ENCODE results near the gene WNT3. TPM values are rescaled to one million over a fixed set of nuclear protein-coding genes. Genes with fewer than 3 reads are reported as not detected.

WNT3 gene
- polyA plus RNA-seq, 4 donors, result 1.4 to 2.3 (median 1.8) TPM

DNA sequence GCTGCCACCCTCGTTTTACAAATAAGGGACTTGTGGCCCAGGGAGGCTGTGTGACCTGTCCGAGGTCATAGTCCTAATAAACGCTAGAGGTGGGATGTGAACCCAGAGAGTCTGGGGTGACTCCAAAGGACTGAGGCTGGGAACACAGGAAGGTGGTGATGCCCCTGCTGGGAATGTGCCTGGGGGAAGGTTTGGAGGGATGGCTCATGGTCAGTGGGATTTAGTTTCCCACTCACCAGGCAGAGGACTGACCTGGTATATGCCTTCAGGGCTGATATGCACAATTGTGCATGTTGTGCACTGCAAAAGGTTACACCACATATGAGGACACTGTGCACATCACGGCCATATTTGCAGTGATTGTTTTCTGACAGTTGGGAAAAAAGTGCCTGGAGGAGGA is 19.0 kb upstream of the WNT3 start:
- DNase-seq (ENCODE audit: low read depth in 4 of 4, low spot score in 2 of 4), result no peak

GRCh38 chr17:46836500-46836899 is 18.0 kb upstream of the WNT3 start:
- no peak for DNase-seq (ENCODE audit: low read depth in 4 of 4, low spot score in 2 of 4)

- DNase-seq (ENCODE audit: low read depth in 4 of 4, low spot score in 2 of 4), result no peak
Observed at GRCh38 chr17:46834846-46835245, 16.4 kb upstream of the WNT3 start.

GRCh38 chr17:46833840-46834208 is 15.3 kb upstream of the WNT3 start:
- no peak for DNase-seq (ENCODE audit: low read depth in 4 of 4, low spot score in 2 of 4)

GRCh38 chr17:46832945-46833839 is 14.7 kb upstream of the WNT3 start:
- DNase-seq (ENCODE audit: low read depth in 4 of 4, low spot score in 2 of 4), result no peak

GRCh38 chr17:46832331-46832821 is 13.9 kb upstream of the WNT3 start:
- DNase-seq (ENCODE audit: low read depth in 4 of 4, low spot score in 2 of 4), result no peak

DNA sequence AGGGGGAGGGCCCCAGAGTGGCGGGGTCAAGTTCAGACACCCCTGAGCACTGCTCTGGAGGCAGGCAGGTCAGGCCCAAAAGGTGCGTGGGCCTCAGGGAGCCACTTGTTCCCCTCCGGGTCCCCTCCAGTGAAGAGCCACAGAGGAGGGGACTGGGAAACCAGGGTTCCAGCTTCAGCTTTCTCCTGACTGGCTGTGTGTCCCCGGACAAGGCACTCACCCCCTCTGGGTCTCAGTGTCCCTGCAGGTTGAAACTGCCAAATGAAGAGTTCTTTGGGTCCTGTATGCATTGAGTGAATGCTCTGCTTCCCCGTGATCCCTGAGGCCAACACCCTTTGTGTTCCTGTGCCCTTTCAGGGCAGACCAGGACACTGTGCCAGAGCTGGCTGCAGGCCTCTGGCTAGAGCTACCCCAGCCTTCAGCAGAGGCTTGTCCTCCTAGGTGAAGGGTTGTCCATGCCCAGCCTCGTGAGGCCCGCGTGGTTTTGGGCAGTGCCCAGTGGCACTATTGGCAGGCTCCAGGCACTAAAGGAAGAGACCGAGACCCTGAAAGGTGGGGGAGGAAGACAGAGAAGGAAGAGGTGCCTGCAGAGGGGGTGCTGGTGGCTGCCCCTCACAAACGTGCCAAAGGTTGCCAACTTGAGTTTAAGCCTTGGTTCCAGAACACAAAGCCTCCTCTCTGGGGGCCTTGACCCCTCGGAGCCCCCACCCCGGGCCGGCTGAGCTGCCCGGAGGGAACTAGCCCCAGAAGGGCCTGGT is 13.3 kb upstream of the WNT3 start:
- DNase-seq (ENCODE audit: low read depth in 4 of 4, low spot score in 2 of 4), result no peak

GRCh38 chr17:46827274-46827673 is 8.8 kb upstream of the WNT3 start:
- DNase-seq (ENCODE audit: low read depth in 4 of 4, low spot score in 2 of 4), result no peak

- no peak for DNase-seq (ENCODE audit: low read depth in 4 of 4, low spot score in 2 of 4)
Observed at GRCh38 chr17:46826116-46826515, 7.6 kb upstream of the WNT3 start.

- no peak for DNase-seq (ENCODE audit: low read depth in 4 of 4, low spot score in 2 of 4)
Observed at GRCh38 chr17:46823657-46824056, 5.2 kb upstream of the WNT3 start.

DNA sequence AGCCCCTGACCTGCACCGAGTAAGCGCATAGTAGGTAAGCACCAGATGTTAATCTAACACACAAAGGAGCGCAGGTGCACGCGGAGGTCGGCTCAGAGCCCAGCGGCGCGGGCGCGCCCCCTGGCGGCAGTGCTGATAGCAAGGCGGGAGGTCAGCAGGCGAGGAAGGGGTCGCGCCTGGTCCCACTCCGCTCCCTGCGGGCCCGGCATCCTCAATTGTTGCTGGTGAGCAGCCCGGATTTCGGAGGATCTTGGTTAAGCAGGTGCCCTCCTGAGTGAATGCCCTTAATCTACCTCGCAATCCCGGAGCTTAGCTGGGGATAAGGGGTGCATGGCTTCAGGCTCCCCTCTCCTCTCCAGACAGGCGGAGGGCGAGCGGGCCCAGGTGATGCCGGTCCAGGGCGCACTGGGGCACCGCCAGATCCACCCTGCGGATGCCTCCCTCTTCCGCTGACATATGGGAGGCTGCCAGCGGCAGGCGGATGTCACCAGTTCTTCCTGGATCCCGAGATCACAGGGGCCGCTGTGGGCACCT is 4.0 kb upstream of the WNT3 start:
- no peak for DNase-seq (ENCODE audit: low read depth in 4 of 4, low spot score in 2 of 4)

DNA sequence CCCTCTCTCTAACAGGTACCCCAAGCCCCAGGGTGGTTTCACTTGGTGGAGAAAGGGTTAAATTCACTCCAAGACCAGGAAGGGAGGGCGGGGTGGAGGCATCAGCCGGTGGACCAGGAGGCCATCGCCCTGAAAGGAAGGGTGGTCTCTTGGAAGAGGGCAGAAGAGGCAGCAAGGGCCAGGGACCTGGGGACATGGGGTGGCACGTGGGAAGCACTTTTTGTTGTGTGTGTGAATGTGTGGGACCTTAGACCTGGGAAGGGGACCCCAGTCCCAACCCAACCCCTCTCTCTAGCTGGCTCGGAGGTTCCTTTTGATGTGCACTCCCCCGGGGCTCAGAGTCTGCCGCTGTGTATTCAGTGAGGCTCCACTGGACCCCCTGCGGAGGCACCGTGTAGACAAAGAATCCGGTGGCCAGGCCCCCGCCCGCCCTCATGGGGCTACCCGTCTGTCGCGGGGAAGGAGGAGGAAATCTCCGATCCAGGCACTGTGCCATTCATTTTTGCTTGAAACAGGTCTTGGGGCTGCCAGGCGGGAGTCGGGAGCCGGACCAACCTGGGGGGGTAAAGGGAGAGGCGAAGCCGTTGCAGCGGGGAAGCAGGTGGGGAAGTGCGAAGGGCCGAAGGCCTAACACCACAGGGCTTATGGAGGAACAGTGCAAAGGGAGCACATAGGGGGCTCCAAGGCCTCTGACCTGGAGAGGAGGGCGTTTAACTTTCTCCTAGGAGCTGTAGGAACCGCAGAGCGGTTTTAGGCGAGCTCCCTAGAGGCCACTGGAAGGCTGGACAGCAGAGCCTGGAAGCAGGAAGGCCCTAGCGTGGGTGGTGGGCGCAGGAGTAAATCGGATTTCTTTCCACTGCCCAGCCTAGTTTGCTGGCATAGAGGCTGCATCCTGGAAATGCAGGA is 3.2 kb upstream of the WNT3 start:
- DNase-seq (ENCODE audit: low read depth in 4 of 4, low spot score in 2 of 4), result no peak

DNA sequence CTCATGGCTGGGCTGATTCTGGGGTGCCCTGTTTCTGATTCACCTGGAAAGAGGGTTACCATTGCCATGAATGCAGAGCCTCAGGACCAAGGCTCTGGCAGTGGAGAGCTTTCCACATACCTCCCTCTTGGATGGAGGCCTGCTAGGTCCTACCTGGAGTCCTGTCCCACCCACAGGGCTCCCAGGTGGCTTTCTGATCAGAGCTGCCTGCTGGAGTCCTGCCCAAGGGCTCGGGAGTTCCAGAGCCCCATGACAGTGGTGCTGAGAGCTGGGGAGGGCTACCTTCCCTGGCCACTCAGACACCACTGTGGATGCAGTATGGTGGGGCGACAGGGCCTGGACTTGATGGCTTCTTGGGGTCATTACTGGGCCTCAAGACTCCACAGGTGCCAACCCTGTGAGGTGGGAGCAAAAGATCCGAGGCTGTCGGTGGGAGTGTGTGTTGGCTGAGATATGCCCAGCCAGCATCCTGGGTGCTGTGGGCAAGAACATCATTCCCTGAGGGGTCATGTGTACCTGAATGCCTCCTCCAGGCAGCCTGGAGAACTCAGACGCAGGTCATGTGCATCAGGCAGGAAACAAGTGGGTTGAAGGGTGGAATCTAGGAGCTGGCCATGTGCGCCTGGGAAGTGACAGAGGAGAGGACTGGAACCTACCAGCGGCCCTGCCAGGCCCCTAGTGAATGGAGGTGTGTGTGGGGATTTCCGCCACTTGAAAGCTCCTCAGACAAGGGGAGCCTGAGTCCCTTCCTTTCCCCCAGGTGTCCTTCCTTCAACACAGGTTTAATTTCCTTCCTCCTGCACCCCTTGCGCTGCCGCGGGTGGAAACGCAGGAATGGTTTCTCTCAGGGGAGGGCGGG is 2.3 kb upstream of the WNT3 start:
- no peak for DNase-seq (ENCODE audit: low read depth in 4 of 4, low spot score in 2 of 4)

GRCh38 chr17:46819906-46820351 is 1.4 kb upstream of the WNT3 start:
- DNase-seq (ENCODE audit: low read depth in 4 of 4, low spot score in 2 of 4), result no peak

- DNase-seq (ENCODE audit: low read depth in 4 of 4, low spot score in 2 of 4), result no peak
Observed at GRCh38 chr17:46818929-46819859, 702 bp upstream of the WNT3 start.

DNA sequence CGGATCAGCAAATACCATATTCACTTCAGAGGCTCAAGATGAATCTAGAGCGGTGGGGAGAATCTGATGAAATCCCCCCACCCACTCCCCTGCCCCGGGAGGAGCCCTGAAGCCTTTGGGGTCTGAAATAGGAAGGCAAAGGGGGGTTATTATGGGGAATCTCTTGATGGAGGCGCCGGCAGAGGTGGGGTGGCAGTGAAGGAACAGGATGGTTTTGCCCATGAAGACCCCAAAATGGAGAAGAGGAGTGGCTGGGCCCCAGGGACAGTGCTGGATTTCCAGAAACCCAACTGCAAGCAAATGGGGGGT is 637 bp downstream of the WNT3 start:
- no peak for DNase-seq (ENCODE audit: low read depth in 4 of 4, low spot score in 2 of 4)

GRCh38 chr17:46817151-46817900 is 1.2 kb downstream of the WNT3 start:
- DNase-seq (ENCODE audit: low read depth in 4 of 4, low spot score in 2 of 4), result no peak
